ENCODE results near the gene KCNIP4. TPM values are rescaled to one million over a fixed set of nuclear protein-coding genes. Genes with fewer than 3 reads are reported as not detected.
A peak's percentile ranks its signal among the peaks of the same experiment; 100 is the strongest.

Gene KCNIP4
- total RNA-seq, 1 donor from 2014 or later = 0.17 TPM

DNA sequence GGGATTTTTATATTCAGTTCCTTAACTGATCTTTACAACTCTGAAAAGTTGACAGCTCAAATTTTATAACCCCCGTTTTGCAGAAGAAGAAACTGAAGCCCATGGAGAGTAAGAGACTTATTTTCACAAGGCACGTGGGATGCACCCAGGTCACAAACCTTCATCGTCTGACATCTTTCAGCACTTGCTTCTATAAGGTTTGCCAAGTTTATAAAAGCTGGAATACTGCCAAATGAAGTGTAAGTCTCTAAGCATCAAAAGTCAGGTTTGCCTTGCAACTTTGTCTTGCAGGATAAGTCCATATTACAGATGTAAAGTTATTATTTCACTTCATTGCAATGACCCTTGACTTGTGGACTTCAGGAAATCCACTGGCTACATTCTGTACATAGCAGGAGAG is 6.3 kb upstream of the KCNIP4 start:
- H3K4me3 ChIP-seq (ENCODE audit: low read depth, low read length) = no peak overlapping the region
- no peak for DNase-seq (ENCODE audit: low read depth)
- TF ChIP-seq, protein P1, sequence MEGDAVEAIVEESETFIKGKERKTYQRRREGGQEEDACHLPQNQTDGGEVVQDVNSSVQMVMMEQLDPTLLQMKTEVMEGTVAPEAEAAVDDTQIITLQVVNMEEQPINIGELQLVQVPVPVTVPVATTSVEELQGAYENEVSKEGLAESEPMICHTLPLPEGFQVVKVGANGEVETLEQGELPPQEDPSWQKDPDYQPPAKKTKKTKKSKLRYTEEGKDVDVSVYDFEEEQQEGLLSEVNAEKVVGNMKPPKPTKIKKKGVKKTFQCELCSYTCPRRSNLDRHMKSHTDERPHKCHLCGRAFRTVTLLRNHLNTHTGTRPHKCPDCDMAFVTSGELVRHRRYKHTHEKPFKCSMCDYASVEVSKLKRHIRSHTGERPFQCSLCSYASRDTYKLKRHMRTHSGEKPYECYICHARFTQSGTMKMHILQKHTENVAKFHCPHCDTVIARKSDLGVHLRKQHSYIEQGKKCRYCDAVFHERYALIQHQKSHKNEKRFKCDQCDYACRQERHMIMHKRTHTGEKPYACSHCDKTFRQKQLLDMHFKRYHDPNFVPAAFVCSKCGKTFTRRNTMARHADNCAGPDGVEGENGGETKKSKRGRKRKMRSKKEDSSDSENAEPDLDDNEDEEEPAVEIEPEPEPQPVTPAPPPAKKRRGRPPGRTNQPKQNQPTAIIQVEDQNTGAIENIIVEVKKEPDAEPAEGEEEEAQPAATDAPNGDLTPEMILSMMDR (conservative IDR thresholded peaks at IDR 0.05; ENCODE audit: low read depth, low read length) = no peak

DNA sequence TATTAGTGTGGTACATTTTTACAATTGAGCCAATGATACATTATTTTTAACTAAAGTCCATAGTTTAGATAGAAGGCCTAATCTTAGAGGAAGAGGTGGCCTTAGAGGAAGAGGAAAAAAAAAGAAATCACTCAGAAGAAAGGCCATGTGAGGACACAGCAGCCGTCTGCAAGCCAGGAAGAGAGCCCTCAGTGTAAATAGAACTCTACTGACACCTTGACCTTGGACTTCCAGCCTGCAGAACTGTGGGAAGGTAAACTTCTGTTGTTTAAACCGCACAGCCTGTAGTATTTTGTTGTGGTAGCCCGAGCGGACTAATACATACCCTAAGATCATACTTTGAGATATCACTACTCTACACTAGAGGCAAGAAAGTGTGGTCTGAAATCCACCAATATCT is 5.1 kb upstream of the KCNIP4 start:
- no peak overlapping the region for H3K4me3 ChIP-seq (ENCODE audit: low read depth, low read length)
- no peak for DNase-seq (ENCODE audit: low read depth)

DNA sequence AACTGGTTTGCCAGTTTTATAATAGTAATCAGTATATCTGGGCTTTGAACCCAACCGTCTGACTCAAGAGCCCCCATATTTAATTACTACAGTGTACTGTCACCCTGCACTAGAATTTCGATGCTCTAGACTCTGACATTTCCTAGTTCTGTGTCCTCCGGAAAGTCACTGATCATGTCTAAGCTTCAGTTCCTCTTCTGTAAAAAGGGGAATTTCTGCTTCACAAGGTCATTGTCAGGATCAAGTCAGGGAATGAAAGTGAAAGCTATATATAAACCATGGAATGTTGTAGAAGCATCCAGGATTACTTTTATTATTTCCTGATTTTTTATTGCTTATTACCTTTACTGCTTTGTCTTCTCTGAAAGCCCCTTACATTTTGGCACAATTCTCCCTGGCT is 4.0 kb upstream of the KCNIP4 start:
- TF ChIP-seq, protein P1 (conservative IDR thresholded peaks at IDR 0.05; ENCODE audit: low read depth, low read length) = no peak
- no peak overlapping the region for H3K4me3 ChIP-seq (ENCODE audit: low read depth, low read length)

More for the DNA sequence above, 5.1 kb upstream of the KCNIP4 start:
- TF ChIP-seq, protein P1 (conservative IDR thresholded peaks at IDR 0.05; ENCODE audit: low read depth, low read length) = no peak

DNA sequence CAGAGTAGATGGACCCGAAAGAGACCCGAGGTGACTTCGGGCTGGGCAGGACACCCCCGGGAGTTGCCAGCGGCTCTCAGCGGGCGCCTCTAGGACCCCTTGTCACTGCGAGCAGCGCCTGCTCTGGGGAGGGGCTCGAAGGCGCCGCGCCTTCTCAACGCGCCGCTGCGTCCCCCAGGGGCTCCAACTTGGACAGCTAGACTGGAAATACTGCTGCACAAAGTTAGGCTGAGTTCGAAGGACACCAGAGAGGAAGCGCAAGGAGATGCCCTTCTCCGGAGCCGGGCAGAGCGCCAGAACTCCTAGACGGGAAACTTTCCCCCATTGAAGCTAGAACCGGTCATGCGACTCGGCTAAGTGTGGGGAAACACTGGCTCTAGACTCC is 493 bp upstream of the KCNIP4 start:
- no peak for DNase-seq (ENCODE audit: low read depth)
- H3K4me3 ChIP-seq (ENCODE audit: low read depth, low read length) = peak overlapping the region; percentile 56
- TF ChIP-seq, protein P1 (conservative IDR thresholded peaks at IDR 0.05; ENCODE audit: low read depth, low read length) = no peak

More for the DNA sequence above, 4.0 kb upstream of the KCNIP4 start:
- no peak for DNase-seq (ENCODE audit: low read depth)

DNA sequence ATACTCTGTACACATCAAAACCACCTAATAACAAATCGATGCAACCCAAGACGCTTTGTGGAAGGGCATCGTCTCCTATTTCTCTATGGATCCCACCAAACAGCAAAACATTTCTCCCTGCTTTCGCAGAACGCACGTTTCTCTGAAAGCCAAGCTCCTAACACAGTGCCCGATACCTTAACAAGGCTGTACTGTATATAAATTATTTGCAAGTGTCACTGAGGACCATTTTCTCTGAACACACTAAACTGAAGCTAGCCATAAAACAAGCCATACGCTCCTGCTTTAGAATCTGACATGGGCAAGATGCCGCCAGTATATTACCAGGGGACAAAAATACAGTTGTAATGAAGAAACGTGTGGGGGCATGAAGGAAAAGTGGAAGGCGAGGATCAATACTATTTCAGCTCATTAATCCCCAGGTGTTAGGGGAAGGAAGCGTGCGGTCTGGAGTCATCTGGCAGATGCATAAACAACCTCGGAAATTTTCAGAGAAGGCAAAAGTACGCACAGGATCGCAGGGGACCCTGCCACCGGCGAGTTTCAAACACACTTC is 703 bp downstream of the KCNIP4 start:
- no peak for DNase-seq (ENCODE audit: low read depth)
- peak overlapping the region; percentile 50 for H3K4me3 ChIP-seq (ENCODE audit: low read depth, low read length)
- TF ChIP-seq, protein P1 (conservative IDR thresholded peaks at IDR 0.05; ENCODE audit: low read depth, low read length) = no peak

DNA sequence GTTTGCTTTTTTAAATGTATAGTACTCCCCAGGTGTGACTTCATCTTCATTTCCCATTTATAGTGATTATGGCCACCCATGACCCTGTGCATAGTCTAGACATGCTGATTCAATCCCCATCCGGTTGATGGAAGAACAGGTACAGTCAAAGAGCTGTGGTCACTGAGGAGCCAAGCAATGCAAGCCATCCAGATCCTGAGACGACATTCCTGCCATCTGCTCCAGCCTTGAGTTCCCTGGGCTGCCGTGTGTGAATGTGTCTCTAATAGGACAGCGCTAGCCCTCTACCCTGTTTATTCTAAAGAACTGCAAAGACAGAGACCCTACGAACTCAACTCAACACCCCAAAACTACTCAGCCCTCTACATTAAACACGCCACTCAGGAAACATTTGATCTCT is 1.7 kb downstream of the KCNIP4 start:
- H3K4me3 ChIP-seq (ENCODE audit: low read depth, low read length) = no peak overlapping the region
- TF ChIP-seq, protein P1 (conservative IDR thresholded peaks at IDR 0.05; ENCODE audit: low read depth, low read length) = no peak
- no peak for DNase-seq (ENCODE audit: low read depth)

DNA sequence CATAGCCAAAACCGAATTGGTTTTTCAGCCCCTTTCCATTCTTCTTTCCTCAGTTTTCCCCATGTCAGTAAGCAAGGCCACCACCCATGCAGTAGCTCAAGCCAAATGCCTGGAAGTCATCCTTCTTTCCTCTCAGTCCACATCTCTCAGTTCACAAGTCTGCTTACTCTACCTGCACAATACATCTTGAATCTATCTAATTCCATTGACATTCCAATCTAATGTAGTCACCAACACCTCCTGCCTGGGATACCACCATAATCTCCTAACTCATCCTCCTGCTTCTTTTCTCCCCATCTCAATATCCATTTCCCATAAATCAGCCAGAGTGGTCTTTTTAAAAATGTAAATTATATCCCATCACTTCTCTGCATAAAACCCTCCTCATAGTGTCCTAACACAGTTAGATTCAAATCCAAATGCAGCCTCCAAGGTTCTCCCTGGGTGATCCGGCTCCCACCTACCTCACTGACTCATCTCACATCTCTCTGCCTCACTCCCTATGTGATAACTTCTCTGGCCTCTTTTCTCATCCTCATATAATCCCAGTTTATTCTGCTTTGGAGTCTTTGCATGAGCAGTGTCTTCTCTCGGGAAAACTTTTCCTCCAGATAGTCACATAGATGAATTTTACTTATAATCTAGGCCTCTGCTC is 26.9 kb downstream of the KCNIP4 start:
- no peak overlapping the region for H3K4me3 ChIP-seq (ENCODE audit: low read depth, low read length)
- TF ChIP-seq, protein P1 (conservative IDR thresholded peaks at IDR 0.05; ENCODE audit: low read depth, low read length) = no peak
- DNase-seq (ENCODE audit: low read depth) = no peak
